ENCODE results near the gene ENDOD1.

GRCh38 chr11:95085117-95085816, 4.4 kb upstream of the ENDOD1 start:
- no peak for TF ChIP-seq CTCF (IDR thresholded peaks at IDR 0.05)
- no peak for TF ChIP-seq EZH2 (IDR thresholded peaks at IDR 0.05; ENCODE audit: borderline replicate concordance, insufficient read depth, low read depth, low read length, poor library complexity, severe bottlenecking)

Data from B cell (primary cell).